GM19324 (cell line): ENCODE data around the gene CCT4.
A peak's percentile ranks its signal among the peaks of the same experiment; 100 is the strongest.
"Not testable (repeated sequence)": the region's sequence is repeated elsewhere in the genome, so short reads cannot be mapped to it uniquely, and the experiment has no call there.

Source experiments
- ATAC-seq: cut with Tn5 transposase; IDR thresholded peaks from one replicate; pipeline ENCODE4 v1.9.1; 2021; ENCODE audit warnings: mild to moderate bottlenecking, moderate library complexity; ENCODE audit not compliant: unreplicated experiment, low FRiP score

The CCT4 gene

GRCh38 chr2:61888267-61889055 lies at the start of gene CCT4:
TSS of gene CCT4 (minus strand) at chr2:61888656. CDS start at chr2:61888507, 149 bp downstream.
- ATAC-seq, result peak; percentile 93

GRCh38 chr2:61937886-61938285 lies 49.4 kb upstream of the CCT4 start:
- ATAC-seq, result no peak

- no peak for ATAC-seq
These were observed 48.6 kb upstream of the CCT4 start for GRCh38 chr2:61937098-61937497.

GRCh38 chr2:61928826-61929461 lies 40.5 kb upstream of the CCT4 start:
- ATAC-seq, result no peak

GRCh38 chr2:61926531-61927477 lies 38.3 kb upstream of the CCT4 start:
- no peak for ATAC-seq

GRCh38 chr2:61924895-61925663 lies 36.6 kb upstream of the CCT4 start:
- ATAC-seq, result no peak

GRCh38 chr2:61922714-61923113 lies 34.3 kb upstream of the CCT4 start:
- no peak for ATAC-seq

GRCh38 chr2:61920548-61920947 lies 32.1 kb upstream of the CCT4 start:
- ATAC-seq, result no peak

GRCh38 chr2:61914794-61915193 lies 26.3 kb upstream of the CCT4 start:
- not testable (repeated sequence) for ATAC-seq

GRCh38 chr2:61911510-61911909 lies 23.1 kb upstream of the CCT4 start:
- no peak for ATAC-seq

GRCh38 chr2:61910603-61911002 lies 22.1 kb upstream of the CCT4 start:
- ATAC-seq, result no peak

- ATAC-seq, result no peak
These were observed 20.7 kb upstream of the CCT4 start for GRCh38 chr2:61909116-61909515.

GRCh38 chr2:61906186-61906470 lies 17.7 kb upstream of the CCT4 start:
- ATAC-seq, result no peak

GRCh38 chr2:61905372-61906185 lies 17.1 kb upstream of the CCT4 start, which contains the start of gene COMMD1:
TSS of gene COMMD1 (plus strand) at chr2:61905674. CDS start at chr2:61905679, 5 bp downstream.
- peak; percentile 99 for ATAC-seq

- no peak for ATAC-seq
These were observed 11.8 kb upstream of the CCT4 start for GRCh38 chr2:61900281-61900680.

GRCh38 chr2:61898810-61899209 lies 10.4 kb upstream of the CCT4 start:
- ATAC-seq, result no peak

- no peak for ATAC-seq
These were observed 664 bp downstream of the CCT4 start for GRCh38 chr2:61887717-61888266.

GRCh38 chr2:61885896-61886603 lies 2.4 kb downstream of the CCT4 start:
- ATAC-seq, result no peak

GRCh38 chr2:61882850-61883249 lies 5.6 kb downstream of the CCT4 start:
- no peak for ATAC-seq
